ENCODE results near the gene PAEP.

The PAEP gene

GRCh38 chr9:135552021-135552697 is 9.4 kb upstream of the PAEP start:
- TF ChIP-seq, protein P1, sequence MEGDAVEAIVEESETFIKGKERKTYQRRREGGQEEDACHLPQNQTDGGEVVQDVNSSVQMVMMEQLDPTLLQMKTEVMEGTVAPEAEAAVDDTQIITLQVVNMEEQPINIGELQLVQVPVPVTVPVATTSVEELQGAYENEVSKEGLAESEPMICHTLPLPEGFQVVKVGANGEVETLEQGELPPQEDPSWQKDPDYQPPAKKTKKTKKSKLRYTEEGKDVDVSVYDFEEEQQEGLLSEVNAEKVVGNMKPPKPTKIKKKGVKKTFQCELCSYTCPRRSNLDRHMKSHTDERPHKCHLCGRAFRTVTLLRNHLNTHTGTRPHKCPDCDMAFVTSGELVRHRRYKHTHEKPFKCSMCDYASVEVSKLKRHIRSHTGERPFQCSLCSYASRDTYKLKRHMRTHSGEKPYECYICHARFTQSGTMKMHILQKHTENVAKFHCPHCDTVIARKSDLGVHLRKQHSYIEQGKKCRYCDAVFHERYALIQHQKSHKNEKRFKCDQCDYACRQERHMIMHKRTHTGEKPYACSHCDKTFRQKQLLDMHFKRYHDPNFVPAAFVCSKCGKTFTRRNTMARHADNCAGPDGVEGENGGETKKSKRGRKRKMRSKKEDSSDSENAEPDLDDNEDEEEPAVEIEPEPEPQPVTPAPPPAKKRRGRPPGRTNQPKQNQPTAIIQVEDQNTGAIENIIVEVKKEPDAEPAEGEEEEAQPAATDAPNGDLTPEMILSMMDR (conservative IDR thresholded peaks at IDR 0.05) = no peak
- TF ChIP-seq ZFX (IDR thresholded peaks at IDR 0.05) = no peak
- no peak overlapping the region for H3K27ac ChIP-seq

DNA sequence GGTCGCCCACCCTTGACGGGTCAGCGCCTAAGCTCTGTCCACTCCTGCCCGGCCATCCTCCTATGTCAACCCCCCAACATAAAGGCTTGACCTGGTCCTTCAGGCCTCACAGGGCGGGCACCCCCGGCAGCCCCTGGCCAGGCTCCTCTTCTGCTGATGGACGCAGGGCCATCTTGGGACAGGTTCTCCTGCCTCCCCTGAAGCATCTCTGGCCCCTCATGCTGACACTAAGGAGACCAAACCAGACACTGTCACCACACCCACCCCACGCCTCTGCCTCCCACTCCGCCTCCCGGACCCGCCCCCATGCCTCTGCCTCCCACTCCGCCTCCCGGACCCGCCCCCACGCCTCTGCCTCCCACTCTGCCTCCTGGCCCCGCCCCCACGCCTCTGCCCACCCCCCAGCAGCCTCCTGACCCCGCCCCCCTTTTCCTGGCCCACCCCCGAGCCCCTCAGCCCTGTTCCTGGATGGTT is 8.8 kb upstream of the PAEP start:
- no peak for TF ChIP-seq ZFX (IDR thresholded peaks at IDR 0.05)
- TF ChIP-seq, protein P1 (conservative IDR thresholded peaks at IDR 0.05) = no peak
- no peak overlapping the region for H3K27ac ChIP-seq

GRCh38 chr9:135554718-135555117 is 6.8 kb upstream of the PAEP start:
- no peak for TF ChIP-seq ZFX (IDR thresholded peaks at IDR 0.05)
- TF ChIP-seq, protein P1 (conservative IDR thresholded peaks at IDR 0.05) = no peak

DNA sequence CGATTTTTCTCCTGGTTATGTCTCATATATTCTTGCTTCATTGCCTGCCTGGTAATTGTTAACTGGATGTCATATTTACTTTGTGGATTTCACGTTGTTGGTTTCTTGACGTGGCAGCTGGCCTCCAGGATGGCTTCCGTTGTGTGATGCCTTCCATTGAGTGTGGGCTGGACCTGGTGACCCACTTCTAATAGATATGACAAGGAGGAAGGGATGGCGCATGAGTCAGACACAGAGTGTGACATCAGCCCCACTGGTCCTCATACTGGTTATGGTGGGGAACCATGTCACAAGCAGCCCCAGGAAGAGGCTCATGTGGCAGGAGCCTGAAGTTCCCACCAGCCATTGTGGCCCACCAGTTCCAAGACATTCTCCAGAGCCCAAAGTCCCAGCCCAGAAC is 6.4 kb upstream of the PAEP start:
- TF ChIP-seq, protein P1 (conservative IDR thresholded peaks at IDR 0.05) = no peak
- TF ChIP-seq ZFX (IDR thresholded peaks at IDR 0.05) = no peak
- H3K27ac ChIP-seq = no peak overlapping the region

More at GRCh38 chr9:135554718-135555117, 6.8 kb upstream of the PAEP start:
- no peak overlapping the region for H3K27ac ChIP-seq

DNA sequence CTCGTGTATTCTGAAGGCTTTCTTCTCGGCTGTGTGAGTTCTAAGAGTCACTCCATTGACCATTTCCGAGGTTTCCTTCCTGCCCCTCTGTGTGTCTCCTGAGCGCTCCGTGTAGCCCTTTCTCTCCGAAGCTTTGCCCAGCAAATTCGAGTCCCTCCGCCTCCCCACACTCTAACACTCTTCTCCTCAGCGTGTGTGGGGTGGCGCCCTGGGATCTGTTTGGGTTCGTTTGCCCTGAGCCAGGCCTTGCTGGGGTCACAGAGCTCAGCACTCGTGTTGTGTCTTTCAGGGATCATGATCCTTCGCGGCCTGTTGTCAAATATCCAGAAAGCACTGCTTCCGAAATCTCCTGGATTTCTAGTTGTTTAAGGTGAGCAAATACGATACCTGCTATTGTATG is 5.6 kb upstream of the PAEP start:
- no peak overlapping the region for H3K27ac ChIP-seq
- TF ChIP-seq, protein P1 (conservative IDR thresholded peaks at IDR 0.05) = no peak
- TF ChIP-seq ZFX (IDR thresholded peaks at IDR 0.05) = no peak

GRCh38 chr9:135559606-135560005 is 1.9 kb upstream of the PAEP start:
- no peak overlapping the region for H3K27ac ChIP-seq
- TF ChIP-seq, protein P1 (conservative IDR thresholded peaks at IDR 0.05) = no peak
- TF ChIP-seq ZFX (IDR thresholded peaks at IDR 0.05) = no peak

- H3K27ac ChIP-seq = no peak overlapping the region
- TF ChIP-seq, protein P1 (conservative IDR thresholded peaks at IDR 0.05) = no peak
These were observed 734 bp downstream of the PAEP start for GRCh38 chr9:135562235-135562745.
